Anterior cingulate cortex (tissue), 58 donors: ENCODE results near the gene SMC3.
A peak's percentile ranks its signal among the peaks of the same experiment; 100 is the strongest.

ENCODE experiments used
- DNase-seq, 58 donors: peaks; one replicate each; lab custom pipeline; 2025; lab: John Stamatoyannopoulos, UW

Gene SMC3

GRCh38 chr10:110540031-110540430 lies 27.5 kb upstream of the SMC3 start:
- DNase-seq = no peak

GRCh38 chr10:110544958-110545537 lies 22.4 kb upstream of the SMC3 start:
- no peak for DNase-seq

GRCh38 chr10:110546077-110546476 lies 21.4 kb upstream of the SMC3 start:
- DNase-seq = peak in 10 of 58 donors; percentile 3 to 36 (median 10)

GRCh38 chr10:110546499-110547110 lies 20.9 kb upstream of the SMC3 start:
- no peak for DNase-seq

- DNase-seq = peak in 2 of 58 donors; percentile 37 to 41
Observed at GRCh38 chr10:110547139-110547761, 20.2 kb upstream of the SMC3 start.

- no peak for DNase-seq
Observed at GRCh38 chr10:110548002-110548401, 19.5 kb upstream of the SMC3 start.

- no peak for DNase-seq
Observed at GRCh38 chr10:110549211-110549610, 18.3 kb upstream of the SMC3 start.

- no peak for DNase-seq
Observed at GRCh38 chr10:110553905-110554304, 13.6 kb upstream of the SMC3 start.

- DNase-seq = no peak
Observed at GRCh38 chr10:110556296-110556695, 11.2 kb upstream of the SMC3 start.

- DNase-seq = peak in 2 of 58 donors; percentile 4 to 22
Observed at GRCh38 chr10:110556969-110557601, 10.4 kb upstream of the SMC3 start.

GRCh38 chr10:110558041-110558440 lies 9.5 kb upstream of the SMC3 start:
- DNase-seq = no peak

- DNase-seq = no peak
Observed at GRCh38 chr10:110560012-110560411, 7.5 kb upstream of the SMC3 start.

GRCh38 chr10:110561292-110561691 lies 6.2 kb upstream of the SMC3 start:
- DNase-seq = no peak

GRCh38 chr10:110562348-110562747 lies 5.1 kb upstream of the SMC3 start:
- DNase-seq = no peak

GRCh38 chr10:110563132-110563531 lies 4.4 kb upstream of the SMC3 start:
- DNase-seq = no peak

GRCh38 chr10:110566472-110567200 lies 859 bp upstream of the SMC3 start:
- DNase-seq = peak in 1 of 58 donors; percentile 5

- DNase-seq = peak in 30 of 58 donors; percentile 5 to 74 (median 52)
Observed at GRCh38 chr10:110568055-110568735, 700 bp downstream of the SMC3 start.

GRCh38 chr10:110569122-110569521 lies 1.6 kb downstream of the SMC3 start:
- DNase-seq = no peak

- no peak for DNase-seq
Observed at GRCh38 chr10:110569736-110570135, 2.2 kb downstream of the SMC3 start.

- no peak for DNase-seq
Observed at GRCh38 chr10:110571093-110571743, 3.7 kb downstream of the SMC3 start.
